Caco-2 (cell line): ENCODE results near the gene PODXL2. TPM values are rescaled to one million over a fixed set of nuclear protein-coding genes. Genes with fewer than 3 reads are reported as not detected.
A peak's percentile ranks its signal among the peaks of the same experiment; 100 is the strongest.

Source experiments
- BruUV-seq: library from RNA; stranded (reverse); fragments of 400-500 nt; replicated peaks from 2 replicates; lab custom pipeline; 2021; lab: Mats Ljungman, UMichigan
- CTCF ChIA-PET: fragments of 300-600 bp; sonication (Branson Sonifier 250); formaldehyde crosslinking; loops from one replicate; lab custom pipeline; 2022; ENCODE audit warnings: antibody characterized with exemption; lab: Charles Lee
- POLR2A ChIA-PET: fragments of 300-600 bp; sonication (Branson Sonifier 250); formaldehyde crosslinking; loops from one replicate; lab custom pipeline; 2022; ENCODE audit warnings: antibody characterized with exemption; lab: Charles Lee
- DNase-seq, 2 experiments: peaks; one replicate each; pipeline versions ENCODE4 v3.0.0 to v3.0.0-alpha.2; 2020 to 2022
- H3K27me3 ChIP-seq: replicated peaks from 2 replicates; pipeline ENCODE4 v1.6.0; 2011; ENCODE audit warnings: low read length; ENCODE audit not compliant: control insufficient read depth, insufficient read depth
- H3K36me3 ChIP-seq: 2 replicates; pipeline ENCODE4 v1.5.1; 2011; ENCODE audit warnings: low read length; ENCODE audit not compliant: control insufficient read depth, insufficient read depth
- H3K4me1 ChIP-seq: fragments of 250-450 bp; sonication (Bioruptor Pico); 2 replicates; pipeline ENCODE4 v1.5.1; 2020; ENCODE audit warnings: mild to moderate bottlenecking
- H3K4me3 ChIP-seq: 2 replicates; pipeline ENCODE4 v1.5.1; 2011; ENCODE audit warnings: low read depth, mild to moderate bottlenecking, control low read depth, low read length
- H3K9me3 ChIP-seq: fragments of 250-450 bp; sonication (Bioruptor Pico); 2 replicates; pipeline ENCODE4 v1.5.1; 2020; ENCODE audit warnings: mild to moderate bottlenecking, moderate library complexity
- H3K27ac Mint-ChIP-seq: one replicate; pipeline ENCODE4 v1.8.0; 2022; ENCODE audit warnings: mixed read lengths; ENCODE audit not compliant: unreplicated experiment
- H3K27me3 Mint-ChIP-seq: one replicate; pipeline ENCODE4 v1.8.0; 2022; ENCODE audit warnings: mixed read lengths; ENCODE audit not compliant: insufficient read depth, unreplicated experiment
- H3K36me3 Mint-ChIP-seq: one replicate; pipeline ENCODE4 v1.8.0; 2022; ENCODE audit warnings: mild to moderate bottlenecking, mixed read lengths; ENCODE audit not compliant: insufficient read depth, unreplicated experiment
- H3K4me1 Mint-ChIP-seq: one replicate; pipeline ENCODE4 v1.8.0; 2022; ENCODE audit warnings: low read depth, mixed read lengths; ENCODE audit not compliant: unreplicated experiment
- H3K4me3 Mint-ChIP-seq: one replicate; pipeline ENCODE4 v1.8.0; 2022; ENCODE audit warnings: mild to moderate bottlenecking, moderate library complexity, mixed read lengths; ENCODE audit not compliant: unreplicated experiment
- H3K9me3 Mint-ChIP-seq: one replicate; pipeline ENCODE4 v1.8.0; 2022; ENCODE audit warnings: mixed read lengths; ENCODE audit not compliant: unreplicated experiment
- CTCF ChIP-seq, 2 experiments: fragments of 200-600 bp in 1 of 2; IDR thresholded peaks; 1 replicate in 1 of 2; 2 replicates in 1 of 2; pipeline versions ENCODE4 v1.5.1 to v1.8.0; 2011 to 2022; ENCODE audit warnings: antibody characterized with exemption in 1 of 2, control low read depth in 1 of 2, inconsistent platforms in 1 of 2, low read depth in 1 of 2, low read length in 1 of 2, mild to moderate bottlenecking in 1 of 2, moderate library complexity in 1 of 2; ENCODE audit not compliant: insufficient read depth in 1 of 2, severe bottlenecking in 1 of 2, unreplicated experiment in 1 of 2
- intact Hi-C: fragments of 100-400 bp; cut with micrococcal nuclease; formaldehyde crosslinking; loops from one replicate; pipeline ENCODE4 v1.10.0; 2022; ENCODE audit not compliant: unreplicated experiment
- total RNA-seq: library from RNA; stranded (reverse); gene quantifications from 2 replicates; pipeline ENCODE4 v1.2.3, GENCODE V29; 2022

Gene PODXL2
- total RNA-seq, 1 experiment from 2014 or later, result 39.1 TPM

- H3K9me3 Mint-ChIP-seq, result no peaks in the 10 kb centered on the region
- H3K36me3 ChIP-seq, result no peaks in the 10 kb centered on the region
- intact Hi-C loops, result loop anchor here (10.0 kb wide), 1 partner anchor 83 kb away; the partner anchor contains the start of genes MCM2 and TPRA1
- no TSS peak for BruUV-seq
- DNase-seq, result peak in 1 of 2 experiments; percentile 22
- no peak for TF ChIP-seq CTCF (IDR thresholded peaks at IDR 0.05; ENCODE audit: insufficient read depth in 1 of 2, low read depth in 1 of 2, low read length in 1 of 2, severe bottlenecking in 1 of 2, unreplicated experiment in 1 of 2)
- H3K9me3 ChIP-seq, result no peaks in the 10 kb centered on the region
- no peak overlapping the region for H3K4me3 ChIP-seq
- peaks cover 8% of the 10 kb centered on the region for H3K4me1 Mint-ChIP-seq
- ChIA-PET POLR2A (no interaction called here), CTCF (no interaction called here)
- peaks cover 14% of the 10 kb centered on the region for H3K36me3 Mint-ChIP-seq
- H3K27ac Mint-ChIP-seq, result no peak overlapping the region
- H3K27me3 ChIP-seq, result no peaks in the 10 kb centered on the region
- no peak overlapping the region for H3K4me3 Mint-ChIP-seq
- peaks cover 7% of the 10 kb centered on the region; the same call in 1 of the 2 replicates for H3K4me1 ChIP-seq
- H3K27me3 Mint-ChIP-seq, result no peaks in the 10 kb centered on the region
Observed at GRCh38 chr3:127677541-127678314, 48.7 kb downstream of the PODXL2 start.

- Mint-ChIP-seq H3K27me3 (no peaks in the 10 kb centered on the region), H3K4me3 (no peak overlapping the region), H3K9me3 (no peaks in the 10 kb centered on the region), H3K27ac (no peak overlapping the region), H3K36me3 (peaks cover 13% of the 10 kb centered on the region), H3K4me1 (peaks cover 8% of the 10 kb centered on the region)
- Histone ChIP-seq H3K4me1 (peaks cover 4% of the 10 kb centered on the region; the same call in 1 of the 2 replicates), H3K36me3 (no peaks in the 10 kb centered on the region), H3K9me3 (no peaks in the 10 kb centered on the region), H3K27me3 (no peaks in the 10 kb centered on the region), H3K4me3 (no peak overlapping the region)
- intact Hi-C loops, result loop anchor here (10.0 kb wide), 1 partner anchor 83 kb away; the partner anchor contains the start of genes MCM2 and TPRA1
- DNase-seq, result no peak
- no peak for TF ChIP-seq CTCF (IDR thresholded peaks at IDR 0.05; ENCODE audit: insufficient read depth in 1 of 2, low read depth in 1 of 2, low read length in 1 of 2, severe bottlenecking in 1 of 2, unreplicated experiment in 1 of 2)
- ChIA-PET POLR2A (no interaction called here), CTCF (no interaction called here)
- BruUV-seq, result no TSS peak
Observed at GRCh38 chr3:127678315-127678599, 49.3 kb downstream of the PODXL2 start.

- Mint-ChIP-seq H3K4me3 (no peak overlapping the region), H3K4me1 (peaks cover 6% of the 10 kb centered on the region), H3K27ac (no peak overlapping the region), H3K27me3 (no peaks in the 10 kb centered on the region), H3K36me3 (peaks cover 7% of the 10 kb centered on the region), H3K9me3 (no peaks in the 10 kb centered on the region)
- ChIA-PET CTCF (no interaction called here), POLR2A (no interaction called here)
- no peaks in the 10 kb centered on the region for H3K27me3 ChIP-seq
- no peak for TF ChIP-seq CTCF (IDR thresholded peaks at IDR 0.05; ENCODE audit: insufficient read depth in 1 of 2, low read depth in 1 of 2, low read length in 1 of 2, severe bottlenecking in 1 of 2, unreplicated experiment in 1 of 2)
- no peaks in the 10 kb centered on the region; the same call in 1 of the 2 replicates for H3K4me1 ChIP-seq
- H3K9me3 ChIP-seq, result no peaks in the 10 kb centered on the region
- H3K4me3 ChIP-seq, result no peak overlapping the region
- intact Hi-C loops, result loop anchor here (10.0 kb wide), 1 partner anchor 84 kb away; the partner anchor contains the start of genes MCM2 and TPRA1
- BruUV-seq, result no TSS peak
- no peaks in the 10 kb centered on the region for H3K36me3 ChIP-seq
- peak in 1 of 2 experiments; percentile 30 for DNase-seq
Observed at GRCh38 chr3:127678611-127679533, 49.9 kb downstream of the PODXL2 start.
